ENCODE measurements around the gene NUBPL.
"Not testable (repeated sequence)": the region's sequence is repeated elsewhere in the genome, so short reads cannot be mapped to it uniquely, and the experiment has no call there.

NUBPL gene

DNA sequence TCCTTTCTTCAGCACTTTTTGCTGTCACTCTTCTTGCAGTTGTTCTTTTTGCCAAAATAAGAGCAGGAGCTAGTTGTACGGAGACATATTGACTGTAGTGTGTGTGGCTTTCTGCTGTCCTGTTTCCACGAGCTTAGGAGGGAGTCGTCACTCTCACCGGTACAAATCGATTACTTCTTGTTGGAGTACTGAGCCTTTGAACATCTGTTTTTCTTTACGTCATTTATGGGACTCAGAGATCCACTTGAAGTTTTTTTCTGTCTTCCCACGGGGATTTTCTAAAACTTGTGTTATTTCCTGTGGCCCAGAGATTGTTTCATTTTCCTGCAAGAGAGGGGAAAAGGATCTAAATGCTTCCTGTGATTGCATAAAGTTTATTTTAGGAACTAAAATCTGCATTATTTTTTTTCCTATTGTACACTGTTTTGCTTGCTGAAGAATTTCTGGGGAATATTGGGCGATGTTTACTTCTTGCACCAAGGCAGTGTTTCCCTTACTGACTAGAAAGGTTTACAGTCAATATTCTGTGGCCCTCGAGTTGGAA lies 316.1 kb downstream of the NUBPL start:
- DNase-seq (ENCODE audit: low read depth in 2 of 2): no peak

- DNase-seq (ENCODE audit: low read depth in 2 of 2): no peak
Observed at GRCh38 chr14:31879661-31880348, 318.6 kb downstream of the NUBPL start.

GRCh38 chr14:31880935-31881334 lies 319.7 kb downstream of the NUBPL start:
- DNase-seq (ENCODE audit: low read depth in 2 of 2): no peak

- DNase-seq (ENCODE audit: low read depth in 2 of 2): no peak
Observed at GRCh38 chr14:31881531-31882310, 320.5 kb downstream of the NUBPL start.

DNA sequence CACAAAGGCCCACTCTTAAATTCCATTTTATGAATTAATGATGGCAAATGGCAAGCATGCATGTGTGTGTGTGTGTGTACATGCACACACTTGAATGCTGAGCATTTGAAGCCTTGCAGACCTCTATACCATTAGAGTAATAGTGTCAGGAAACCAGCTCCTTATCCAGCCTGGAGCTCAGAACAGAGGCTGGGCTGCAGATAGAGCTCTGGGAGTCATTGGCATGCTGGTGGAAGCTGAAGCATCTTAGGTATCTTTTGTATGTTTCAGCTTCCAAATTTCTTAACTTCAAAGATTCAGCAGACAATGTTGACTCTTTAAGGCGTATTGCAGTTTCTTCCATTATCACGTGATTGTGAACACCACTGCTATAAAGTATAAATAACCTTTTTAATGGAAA lies 323.0 kb downstream of the NUBPL start:
- no peak for DNase-seq (ENCODE audit: low read depth in 2 of 2)

- DNase-seq (ENCODE audit: low read depth in 2 of 2): no peak
Observed at GRCh38 chr14:31884776-31885379, 323.7 kb downstream of the NUBPL start.

DNA sequence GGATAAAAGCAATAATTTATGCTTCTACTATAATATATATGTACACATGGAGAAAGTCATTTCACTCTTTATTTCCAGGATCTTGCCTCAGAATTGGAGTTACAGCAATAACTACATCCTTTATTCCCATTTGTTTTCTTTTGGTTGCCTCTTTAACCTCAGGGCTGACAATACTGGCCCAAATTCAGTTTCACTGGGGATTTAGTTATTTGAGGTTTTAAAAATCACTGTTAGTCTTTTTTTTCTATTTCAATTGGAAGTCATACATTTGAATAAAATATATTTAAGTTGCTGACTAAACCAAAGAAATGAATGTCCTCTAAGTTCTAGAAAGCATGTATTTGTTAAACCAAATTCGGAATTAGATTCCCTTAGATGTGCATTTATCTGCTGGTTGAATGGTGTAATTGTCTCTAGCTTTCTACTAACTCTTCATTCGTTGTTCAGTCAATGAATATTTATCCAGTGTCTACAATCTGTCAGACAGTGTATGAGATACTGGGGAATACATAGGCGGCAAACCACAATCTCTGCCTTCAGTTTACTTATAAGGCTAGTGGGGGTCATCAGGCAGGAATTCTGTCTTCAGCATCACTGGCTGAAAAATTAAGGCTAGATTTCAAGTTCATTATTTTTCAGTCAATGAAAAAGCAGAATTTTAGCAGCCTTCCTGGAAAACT lies 325.1 kb downstream of the NUBPL start:
- DNase-seq (ENCODE audit: low read depth in 2 of 2): no peak

DNA sequence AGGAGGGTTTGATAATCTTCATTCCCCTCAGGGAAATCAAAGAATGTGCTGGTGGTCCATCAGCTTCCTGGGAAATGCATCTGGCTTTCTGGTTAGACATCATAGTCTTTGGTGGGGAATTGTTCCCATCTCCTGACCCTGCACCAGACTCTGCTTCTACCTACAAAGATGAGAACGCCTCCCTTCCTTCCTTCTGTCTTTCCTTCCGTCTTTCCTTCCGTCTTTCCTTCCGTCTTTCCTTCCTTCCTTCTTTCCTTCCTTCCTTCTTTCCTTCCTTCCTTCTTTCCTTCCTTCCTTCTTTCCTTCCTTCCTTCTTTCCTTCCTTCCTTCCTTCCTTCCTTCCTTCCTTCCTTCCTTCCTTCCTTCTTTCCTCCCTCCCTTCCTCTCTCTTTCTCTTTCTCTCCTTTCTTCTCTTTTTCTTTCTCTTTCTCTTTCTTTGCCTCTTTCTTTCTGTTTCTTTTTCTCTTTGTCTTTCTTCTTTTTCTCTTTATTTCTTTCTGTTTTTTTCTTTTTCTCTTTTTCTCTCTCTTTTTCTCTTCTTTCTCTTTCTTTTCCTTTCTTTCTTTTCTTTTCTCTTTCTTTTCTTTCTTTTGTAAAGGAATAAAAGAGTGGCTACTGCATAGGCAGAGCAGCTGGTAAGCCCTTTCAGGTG lies 326.9 kb downstream of the NUBPL start:
- no peak for DNase-seq (ENCODE audit: low read depth in 2 of 2)

DNA sequence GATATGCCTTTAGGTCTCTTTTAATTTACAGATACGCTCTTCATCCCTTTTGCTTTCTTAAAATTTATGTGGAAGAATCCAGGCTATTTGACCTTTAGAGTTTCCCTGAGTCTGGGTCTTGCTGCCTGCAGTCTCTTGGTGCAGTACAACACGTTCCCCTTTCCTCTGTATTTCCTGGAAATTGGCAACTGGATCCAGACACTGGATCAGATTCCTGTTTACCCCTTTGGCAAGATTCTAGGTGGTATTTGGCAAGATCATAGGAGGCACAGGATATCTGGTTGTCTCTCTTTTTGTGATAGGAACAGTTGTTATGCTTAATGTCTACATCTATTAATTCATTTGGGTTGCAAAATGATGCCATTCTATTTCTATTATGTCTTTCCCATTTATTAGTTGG lies 328.1 kb downstream of the NUBPL start:
- DNase-seq (ENCODE audit: low read depth in 2 of 2): no peak

DNA sequence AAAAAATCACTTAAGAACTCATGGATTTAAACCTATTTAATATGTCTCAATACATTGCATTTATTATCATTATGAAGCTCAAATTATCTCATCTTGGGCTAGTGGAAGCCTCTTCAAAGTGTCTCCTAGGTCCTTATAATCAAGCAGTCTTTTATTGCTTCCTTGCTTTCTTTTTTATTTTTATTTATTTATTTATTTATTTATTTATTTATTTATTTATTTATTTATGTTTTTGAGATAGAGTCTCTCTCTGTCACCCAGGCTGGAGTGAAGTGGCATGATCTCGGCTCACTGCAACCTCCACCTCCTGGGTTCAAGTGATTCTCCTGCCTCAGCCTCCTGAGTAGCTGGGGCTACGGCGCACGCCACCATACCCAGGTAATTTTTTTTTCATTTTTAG lies 329.0 kb downstream of the NUBPL start:
- not testable (repeated sequence) for DNase-seq (ENCODE audit: low read depth in 2 of 2)

GRCh38 chr14:31893221-31893757 lies 332.1 kb downstream of the NUBPL start:
- no peak for DNase-seq (ENCODE audit: low read depth in 2 of 2)

DNA sequence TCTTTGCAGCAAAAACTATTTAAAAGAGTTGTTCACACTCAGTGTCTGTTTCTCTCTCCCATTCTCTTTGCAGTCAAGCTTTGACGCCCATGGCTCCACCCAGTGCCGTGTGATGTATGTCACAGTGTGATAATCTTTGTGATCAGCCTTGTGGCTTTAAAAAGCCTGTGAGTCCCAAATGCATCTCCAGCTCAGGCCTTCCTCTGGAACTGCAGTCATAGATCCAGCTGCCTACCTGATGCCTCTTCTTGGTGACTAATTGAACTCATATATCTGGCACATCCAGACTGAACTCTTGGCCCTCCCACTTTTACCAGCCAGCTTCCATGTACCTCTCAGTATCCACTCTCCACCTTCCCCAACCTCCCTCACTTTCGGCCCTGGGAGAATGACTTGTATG lies 333.1 kb downstream of the NUBPL start:
- no peak for DNase-seq (ENCODE audit: low read depth in 2 of 2)

DNA sequence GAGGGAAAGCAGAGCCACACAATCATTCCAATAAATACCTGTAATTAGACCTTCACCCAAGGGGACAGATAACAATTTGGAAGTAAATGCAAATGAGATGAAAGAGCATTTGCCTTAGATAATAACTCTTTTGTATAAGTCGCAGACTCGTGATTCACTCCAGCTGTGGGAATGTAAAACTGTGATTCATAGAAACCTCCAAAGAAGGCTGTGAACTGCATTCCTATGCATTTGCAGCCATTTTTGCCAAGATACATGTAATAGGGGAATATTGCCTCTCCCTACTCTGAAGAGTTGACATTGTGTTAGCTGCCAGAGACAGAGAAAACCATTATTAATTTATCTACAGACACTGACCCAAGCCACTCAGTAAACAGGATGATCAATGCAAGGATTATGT lies 334.0 kb downstream of the NUBPL start:
- no peak for DNase-seq (ENCODE audit: low read depth in 2 of 2)

DNA sequence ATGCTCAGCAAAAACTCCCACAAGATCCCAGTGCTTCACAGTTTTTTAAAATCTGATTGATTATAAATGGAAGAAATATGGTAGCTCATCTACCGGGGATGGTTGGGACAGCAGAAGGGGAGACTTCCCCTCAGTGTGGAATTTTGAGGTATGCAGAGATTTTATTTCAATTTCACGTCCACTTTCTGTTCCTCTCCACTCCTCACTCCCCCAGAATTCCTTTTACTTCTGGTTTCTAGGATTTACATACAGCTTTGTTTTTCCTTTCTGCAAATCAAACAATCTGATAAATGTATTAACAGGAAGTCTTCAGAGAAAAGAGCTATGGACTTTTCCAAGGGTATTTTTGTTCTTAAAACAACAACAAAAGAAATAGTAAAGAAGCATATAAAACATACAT lies 334.4 kb downstream of the NUBPL start:
- DNase-seq (ENCODE audit: low read depth in 2 of 2): no peak

GRCh38 chr14:31897581-31898186 lies 336.5 kb downstream of the NUBPL start:
- no peak for DNase-seq (ENCODE audit: low read depth in 2 of 2)

DNA sequence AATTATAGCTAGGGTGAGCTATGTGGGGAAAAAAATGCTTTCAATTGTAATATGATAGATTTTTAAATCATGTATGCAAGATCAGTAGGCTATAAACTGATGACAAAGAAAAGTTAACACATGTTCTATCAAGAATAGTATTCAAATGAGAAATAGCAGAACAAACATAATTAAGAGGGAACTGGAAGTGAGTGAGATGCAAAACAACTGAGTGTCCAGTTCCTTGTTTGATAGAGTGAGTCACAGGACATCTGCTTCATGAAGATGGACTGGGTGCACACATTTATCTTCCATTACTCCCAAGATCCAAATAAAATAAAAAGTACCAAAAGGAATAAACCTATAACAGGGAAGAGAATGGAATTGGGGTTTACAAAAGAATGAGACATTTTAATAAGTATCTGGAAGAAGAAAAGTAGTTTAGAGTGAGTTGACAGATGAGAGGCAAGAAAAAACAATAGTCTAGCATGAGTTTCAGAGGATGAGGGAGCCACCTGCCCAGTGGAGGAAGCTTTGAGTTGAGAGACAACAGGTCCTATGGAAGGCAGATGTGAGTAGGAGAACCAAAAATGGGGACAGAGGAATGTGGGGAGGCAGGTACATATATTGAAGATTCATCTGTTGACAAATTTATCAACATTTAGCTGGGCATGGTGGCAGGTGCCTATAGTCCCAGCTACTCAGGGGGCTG lies 337.8 kb downstream of the NUBPL start:
- DNase-seq (ENCODE audit: low read depth in 2 of 2): no peak

GRCh38 chr14:31902002-31902401 lies 340.8 kb downstream of the NUBPL start:
- peak in 1 of 2 donors; percentile 3 for DNase-seq (ENCODE audit: low read depth in 2 of 2)

DNA sequence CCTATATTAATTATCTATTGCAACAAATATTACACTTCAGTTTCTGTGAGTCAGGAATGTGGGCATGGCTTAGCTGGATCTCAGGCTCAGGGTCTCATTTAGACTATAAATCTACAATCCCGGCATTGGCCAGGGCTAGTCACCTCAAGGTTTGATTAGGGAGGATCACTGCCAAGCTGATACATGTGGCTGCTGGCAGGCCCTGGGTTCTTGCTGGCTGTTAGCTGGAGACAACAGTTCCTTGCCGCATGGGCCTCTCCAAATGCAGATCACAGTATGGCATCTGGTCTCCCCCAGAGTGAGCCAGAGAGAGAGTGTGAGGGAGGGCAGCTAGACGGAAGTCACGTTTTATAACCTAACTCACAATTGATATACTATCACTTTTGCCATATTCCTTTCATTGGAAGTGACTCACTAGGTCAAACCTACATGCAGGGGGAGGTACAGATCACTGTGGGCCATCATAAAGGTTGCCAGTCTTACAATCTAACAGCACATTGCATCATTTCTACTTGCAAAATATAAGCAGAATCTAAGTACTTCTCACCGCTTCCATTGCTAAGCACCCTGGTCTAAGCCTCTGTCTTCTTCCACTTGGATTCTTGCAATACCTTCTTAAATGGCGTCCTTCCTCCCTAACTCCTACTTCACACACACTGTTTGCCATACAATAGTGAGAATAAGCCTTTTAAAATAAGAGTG lies 341.9 kb downstream of the NUBPL start:
- DNase-seq (ENCODE audit: low read depth in 2 of 2): no peak

DNA sequence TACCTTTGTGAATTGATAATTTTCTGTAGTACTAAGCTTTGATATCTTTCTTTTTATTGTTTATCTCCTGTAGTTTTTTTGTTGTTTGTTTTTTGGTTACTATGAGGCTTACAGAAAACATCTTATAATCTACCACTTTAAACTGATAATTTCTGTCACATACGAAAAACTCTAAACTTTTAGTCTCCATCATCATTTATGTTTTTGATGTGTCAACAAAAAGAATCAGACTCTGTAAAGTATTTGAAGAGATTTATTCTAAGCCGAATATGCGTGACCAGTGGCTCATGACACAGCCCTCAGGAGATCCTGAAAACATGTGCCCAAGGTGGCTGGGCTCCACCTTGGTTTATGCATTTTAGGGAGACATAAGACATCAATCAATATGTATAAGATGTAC lies 348.8 kb downstream of the NUBPL start:
- no peak for DNase-seq (ENCODE audit: low read depth in 2 of 2)

Measured in stimulated activated CD8-positive, alpha-beta memory T cell treated with anti-CD3 and anti-CD28 coated beads, Interleukin-7, amount 100 ng/mL, for 4 hours (primary cell).